Activated CD4-positive, alpha-beta T cell treated with anti-CD3 and anti-CD28 coated beads, Interleukin-2, amount 10 ng/mL, durations not matched to agents 24 days and 14 days (primary cell): ENCODE data around the gene TRAF5. TPM values are rescaled to one million over a fixed set of nuclear protein-coding genes. Genes with fewer than 3 reads are reported as not detected.

Source experiments
- DNase-seq: peaks from one replicate; pipeline ENCODE4 v3.0.0; 2022
- H3K27ac Mint-ChIP-seq: one replicate; pipeline ENCODE4 v1.8.0; 2022; ENCODE audit warnings: mild to moderate bottlenecking, mixed read lengths
- H3K27me3 Mint-ChIP-seq: one replicate; pipeline ENCODE4 v1.8.0; 2022; ENCODE audit warnings: mixed read lengths
- H3K36me3 Mint-ChIP-seq: one replicate; pipeline ENCODE4 v1.8.0; 2022; ENCODE audit warnings: low read depth, mild to moderate bottlenecking, mixed read lengths
- H3K4me1 Mint-ChIP-seq: one replicate; pipeline ENCODE4 v1.8.0; 2021; ENCODE audit warnings: mixed read lengths
- H3K4me3 Mint-ChIP-seq: one replicate; pipeline ENCODE4 v1.8.0; 2022; ENCODE audit warnings: mild to moderate bottlenecking, moderate library complexity, mixed read lengths
- H3K9me3 Mint-ChIP-seq: one replicate; pipeline ENCODE4 v1.8.0; 2021; ENCODE audit warnings: mixed read lengths
- intact Hi-C: fragments of 100-400 bp; cut with micrococcal nuclease; formaldehyde crosslinking; loops from one replicate; pipeline ENCODE4 v1.15.1; 2023
- total RNA-seq: library from RNA; stranded (reverse); gene quantifications from 2 replicates; pipeline ENCODE4 v1.2.3, GENCODE V29; 2022

TRAF5 gene
- total RNA-seq, 1 donor from 2014 or later, result 56.6 TPM

GRCh38 chr1:211331011-211331709 is 4.5 kb downstream of the TRAF5 start:
- no peaks in the 10 kb centered on the region for H3K9me3 Mint-ChIP-seq
- no peaks in the 10 kb centered on the region for H3K27me3 Mint-ChIP-seq
- peak overlapping the region; percentile 91 for H3K4me3 Mint-ChIP-seq
- H3K27ac Mint-ChIP-seq, result peak overlapping the region; percentile 23
- peaks cover 37% of the 10 kb centered on the region for H3K36me3 Mint-ChIP-seq
- peaks cover 81% of the 10 kb centered on the region for H3K4me1 Mint-ChIP-seq
- DNase-seq, result peak; percentile 33
- intact Hi-C loops, result no loop called here

GRCh38 chr1:211332036-211332616 is 5.5 kb downstream of the TRAF5 start:
- peak overlapping the region; percentile 16 for H3K27ac Mint-ChIP-seq
- peaks cover 45% of the 10 kb centered on the region for H3K36me3 Mint-ChIP-seq
- peak; percentile 52 for DNase-seq
- H3K9me3 Mint-ChIP-seq, result no peaks in the 10 kb centered on the region
- no peaks in the 10 kb centered on the region for H3K27me3 Mint-ChIP-seq
- peaks cover 88% of the 10 kb centered on the region for H3K4me1 Mint-ChIP-seq
- H3K4me3 Mint-ChIP-seq, result no peak overlapping the region
- intact Hi-C loops, result no loop called here

DNA sequence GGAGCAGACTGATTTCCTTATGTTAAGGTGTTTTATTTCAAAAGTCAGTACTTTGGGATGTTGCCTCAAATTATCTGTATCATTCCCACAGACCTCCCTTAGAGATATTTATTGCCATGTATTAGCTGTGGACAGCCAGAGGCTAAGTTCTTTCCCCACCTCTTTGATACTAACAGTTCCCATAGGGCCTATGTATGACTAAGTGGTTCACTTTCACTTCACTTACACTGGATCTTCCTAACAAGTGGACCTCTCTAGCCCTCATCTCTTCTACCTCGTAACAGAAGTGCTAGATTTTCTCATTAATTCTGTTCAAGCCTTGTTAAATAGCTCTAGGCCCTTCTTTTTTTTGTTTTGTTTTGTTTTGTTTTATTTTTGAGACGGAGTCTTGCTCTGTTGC is 6.2 kb downstream of the TRAF5 start:
- Mint-ChIP-seq H3K4me3 (no peak overlapping the region), H3K9me3 (no peaks in the 10 kb centered on the region), H3K27ac (peak overlapping the region; percentile 48), H3K4me1 (peaks cover 92% of the 10 kb centered on the region), H3K36me3 (peaks cover 49% of the 10 kb centered on the region), H3K27me3 (no peaks in the 10 kb centered on the region)
- intact Hi-C loops, result no loop called here
- peak; percentile 41 for DNase-seq

DNA sequence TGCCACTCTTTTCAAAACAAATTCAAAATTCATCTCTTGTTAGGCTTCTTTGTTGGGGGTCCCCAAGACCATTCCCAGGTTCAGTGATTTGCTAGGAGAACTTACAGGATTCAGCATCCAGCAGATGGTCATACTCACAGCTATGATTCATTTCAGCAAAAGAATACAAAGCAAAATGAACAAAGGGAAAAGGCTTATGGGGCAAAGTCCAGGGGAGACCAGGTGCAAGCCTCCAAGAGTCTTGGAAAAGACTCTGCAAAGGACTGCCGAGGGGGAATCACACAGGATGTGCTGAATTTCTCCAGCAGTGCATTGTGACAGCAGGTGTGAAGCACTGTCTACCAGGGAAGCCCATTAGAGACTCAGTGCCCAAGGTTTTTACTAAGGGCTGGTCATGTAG is 7.3 kb downstream of the TRAF5 start:
- H3K4me3 Mint-ChIP-seq, result no peak overlapping the region
- no peaks in the 10 kb centered on the region for H3K9me3 Mint-ChIP-seq
- intact Hi-C loops, result no loop called here
- no peaks in the 10 kb centered on the region for H3K27me3 Mint-ChIP-seq
- H3K36me3 Mint-ChIP-seq, result peaks cover 53% of the 10 kb centered on the region
- peaks cover 88% of the 10 kb centered on the region for H3K4me1 Mint-ChIP-seq
- peak overlapping the region; percentile 47 for H3K27ac Mint-ChIP-seq
- peak; percentile 53 for DNase-seq

GRCh38 chr1:211334986-211335385 is 8.4 kb downstream of the TRAF5 start:
- Mint-ChIP-seq H3K36me3 (peaks cover 51% of the 10 kb centered on the region), H3K9me3 (no peaks in the 10 kb centered on the region), H3K4me3 (peak overlapping the region; percentile 82), H3K27me3 (no peaks in the 10 kb centered on the region), H3K27ac (peak overlapping the region; percentile 74), H3K4me1 (peaks cover 85% of the 10 kb centered on the region)
- intact Hi-C loops, result no loop called here
- DNase-seq, result no peak

DNA sequence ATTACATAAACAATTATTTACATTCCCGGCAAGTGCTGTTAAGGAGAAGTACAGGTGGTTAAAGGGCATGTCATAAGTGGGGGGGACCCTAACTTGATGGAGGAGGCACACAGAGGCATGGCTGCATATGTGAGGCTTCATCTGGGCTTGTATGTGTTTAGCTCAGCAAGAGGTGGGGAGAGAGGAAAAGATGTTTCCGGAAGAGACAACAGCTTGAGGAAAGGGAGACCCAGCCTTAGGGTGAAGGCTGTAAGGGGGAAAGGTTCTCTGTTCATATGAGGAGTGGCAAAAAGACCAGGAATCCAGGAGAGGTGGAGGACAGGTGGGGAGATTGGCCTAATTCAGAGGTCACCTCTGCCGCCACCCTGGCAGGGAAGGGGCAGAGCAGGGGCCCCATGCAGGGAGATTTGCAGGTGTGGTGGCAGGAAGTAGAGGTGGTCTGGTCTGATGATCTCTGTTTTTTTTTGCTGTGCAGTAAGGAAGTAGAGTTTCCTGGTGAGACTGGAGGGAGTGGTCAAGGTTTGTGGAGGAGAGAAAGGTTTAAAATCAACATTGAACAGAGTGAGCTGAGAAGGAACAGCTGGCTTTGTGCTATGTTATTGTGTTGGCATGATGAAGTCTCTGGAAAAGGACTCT is 9.0 kb downstream of the TRAF5 start:
- no peaks in the 10 kb centered on the region for H3K27me3 Mint-ChIP-seq
- H3K4me3 Mint-ChIP-seq, result peak overlapping the region; percentile 82
- intact Hi-C loops, result no loop called here
- peak; percentile 80 for DNase-seq
- H3K9me3 Mint-ChIP-seq, result no peaks in the 10 kb centered on the region
- peaks cover 80% of the 10 kb centered on the region for H3K4me1 Mint-ChIP-seq
- peak overlapping the region; percentile 74 for H3K27ac Mint-ChIP-seq
- H3K36me3 Mint-ChIP-seq, result peaks cover 45% of the 10 kb centered on the region

- DNase-seq, result no peak
- peaks cover 46% of the 10 kb centered on the region for H3K36me3 Mint-ChIP-seq
- peaks cover 80% of the 10 kb centered on the region for H3K4me1 Mint-ChIP-seq
- intact Hi-C loops, result no loop called here
- H3K4me3 Mint-ChIP-seq, result peak overlapping the region; percentile 82
- H3K27ac Mint-ChIP-seq, result peak overlapping the region; percentile 74
- no peaks in the 10 kb centered on the region for H3K9me3 Mint-ChIP-seq
- H3K27me3 Mint-ChIP-seq, result no peaks in the 10 kb centered on the region
Observed at GRCh38 chr1:211336161-211336560, 9.5 kb downstream of the TRAF5 start.

GRCh38 chr1:211336775-211337174 is 10.1 kb downstream of the TRAF5 start:
- intact Hi-C loops, result loop anchor here (1.0 kb wide), 1 partner anchor 8 kb away; no protein-coding TSS in a partner anchor
- DNase-seq, result no peak
- H3K27me3 Mint-ChIP-seq, result no peaks in the 10 kb centered on the region

DNA sequence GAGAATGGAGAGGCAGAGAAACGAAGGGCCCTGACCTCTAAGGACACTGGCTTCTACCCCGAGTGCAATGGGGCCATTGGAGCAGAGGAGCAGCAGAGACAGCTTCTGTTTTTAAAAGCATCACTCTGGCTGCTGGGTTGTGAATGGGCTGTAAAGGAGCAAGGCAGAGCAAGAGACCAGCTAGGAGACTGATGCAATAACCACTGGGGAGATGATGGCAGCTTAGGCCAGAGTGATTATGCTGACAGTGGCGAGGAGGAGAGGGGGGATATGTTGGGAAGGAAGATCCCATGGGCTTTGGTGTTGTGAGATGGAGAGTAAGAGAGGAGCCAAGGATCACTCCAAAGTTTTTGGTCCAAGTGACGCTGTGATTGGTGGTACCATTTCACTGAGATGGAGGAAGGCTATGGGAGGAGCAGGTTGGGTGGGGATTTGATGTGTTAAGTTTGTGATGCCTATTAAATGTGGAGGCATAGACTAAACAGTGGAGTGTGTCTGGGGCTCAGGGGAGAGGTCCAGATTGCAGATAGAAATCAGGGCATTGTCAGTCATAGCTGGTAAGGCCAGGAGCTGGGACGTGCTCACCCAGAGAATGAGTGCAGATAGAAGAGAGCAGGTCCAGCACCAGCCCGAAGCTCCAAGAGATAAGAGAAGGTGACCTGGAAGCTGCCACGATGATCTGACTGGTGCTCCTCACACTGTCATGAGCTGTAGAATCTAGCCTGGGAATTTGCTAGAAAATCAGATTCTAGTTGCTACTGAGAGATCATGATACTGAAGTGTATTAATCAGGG is 11.0 kb downstream of the TRAF5 start:
- Mint-ChIP-seq H3K4me3 (peak overlapping the region; percentile 82), H3K36me3 (peaks cover 53% of the 10 kb centered on the region), H3K4me1 (peaks cover 80% of the 10 kb centered on the region), H3K9me3 (no peaks in the 10 kb centered on the region), H3K27ac (peak overlapping the region; percentile 74), H3K27me3 (no peaks in the 10 kb centered on the region)
- no peak for DNase-seq
- intact Hi-C loops, result loop anchor here (1.0 kb wide), 1 partner anchor 9 kb away; no protein-coding TSS in a partner anchor

More at GRCh38 chr1:211336775-211337174, 10.1 kb downstream of the TRAF5 start:
- Mint-ChIP-seq H3K4me1 (peaks cover 84% of the 10 kb centered on the region), H3K27ac (peak overlapping the region; percentile 74), H3K9me3 (no peaks in the 10 kb centered on the region), H3K4me3 (peak overlapping the region; percentile 82), H3K36me3 (peaks cover 51% of the 10 kb centered on the region)

- no peak for DNase-seq
- peaks cover 53% of the 10 kb centered on the region for H3K36me3 Mint-ChIP-seq
- intact Hi-C loops, result no loop called here
- no peak overlapping the region for H3K4me3 Mint-ChIP-seq
- H3K9me3 Mint-ChIP-seq, result no peaks in the 10 kb centered on the region
- no peaks in the 10 kb centered on the region for H3K27me3 Mint-ChIP-seq
- no peak overlapping the region for H3K27ac Mint-ChIP-seq
- peaks cover 78% of the 10 kb centered on the region for H3K4me1 Mint-ChIP-seq
Observed at GRCh38 chr1:211338224-211338620, 11.6 kb downstream of the TRAF5 start.

GRCh38 chr1:211339631-211340041 is 13.0 kb downstream of the TRAF5 start:
- Mint-ChIP-seq H3K4me3 (peak overlapping the region; percentile 25), H3K9me3 (no peaks in the 10 kb centered on the region), H3K27ac (peak overlapping the region; percentile 58), H3K4me1 (peaks cover 77% of the 10 kb centered on the region), H3K27me3 (no peaks in the 10 kb centered on the region), H3K36me3 (peaks cover 57% of the 10 kb centered on the region)
- no peak for DNase-seq
- intact Hi-C loops, result no loop called here

GRCh38 chr1:211340622-211341507 is 14.2 kb downstream of the TRAF5 start:
- H3K27ac Mint-ChIP-seq, result peak overlapping the region; percentile 55
- no peak overlapping the region for H3K4me3 Mint-ChIP-seq
- no peaks in the 10 kb centered on the region for H3K9me3 Mint-ChIP-seq
- H3K4me1 Mint-ChIP-seq, result peaks cover 69% of the 10 kb centered on the region
- peaks cover 53% of the 10 kb centered on the region for H3K36me3 Mint-ChIP-seq
- no peaks in the 10 kb centered on the region for H3K27me3 Mint-ChIP-seq
- DNase-seq, result no peak
- intact Hi-C loops, result no loop called here

DNA sequence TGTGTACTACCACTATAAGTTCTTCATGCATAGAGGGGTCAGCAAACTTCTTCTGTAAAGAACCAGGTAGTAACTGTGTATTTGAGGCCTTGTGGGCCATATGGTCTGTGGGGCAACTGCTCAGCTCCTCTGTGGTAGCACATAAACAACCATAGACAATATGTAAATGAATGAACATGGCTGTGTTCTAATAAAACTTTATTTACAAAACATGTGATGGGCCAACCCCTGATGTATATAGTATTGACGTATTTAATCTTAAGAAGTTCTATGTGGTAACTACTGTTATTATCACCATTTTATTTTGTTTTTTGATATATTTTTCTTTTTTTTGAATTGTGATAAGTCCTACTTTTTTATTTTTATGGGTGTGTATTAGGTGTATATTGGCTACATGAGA is 15.4 kb downstream of the TRAF5 start:
- H3K36me3 Mint-ChIP-seq, result peaks cover 51% of the 10 kb centered on the region
- intact Hi-C loops, result loop anchor here (2.0 kb wide), 1 partner anchor 13 kb away; no protein-coding TSS in a partner anchor
- DNase-seq, result no peak

More for the DNA sequence above, 15.4 kb downstream of the TRAF5 start:
- Mint-ChIP-seq H3K27ac (no peak overlapping the region), H3K27me3 (no peaks in the 10 kb centered on the region), H3K4me1 (peaks cover 61% of the 10 kb centered on the region), H3K4me3 (no peak overlapping the region), H3K9me3 (no peaks in the 10 kb centered on the region)
